Measurements from ENCODE around the gene CCNA1.
A peak's percentile ranks its signal among the peaks of the same experiment; 100 is the strongest.

The CCNA1 gene

GRCh38 chr13:36432106-36432544 lies at the start of gene CCNA1:
CCNA1 (plus strand) TSS chr13:36432495; CDS start chr13:36433057, 562 bp downstream.
- no peak for DNase-seq

DNA sequence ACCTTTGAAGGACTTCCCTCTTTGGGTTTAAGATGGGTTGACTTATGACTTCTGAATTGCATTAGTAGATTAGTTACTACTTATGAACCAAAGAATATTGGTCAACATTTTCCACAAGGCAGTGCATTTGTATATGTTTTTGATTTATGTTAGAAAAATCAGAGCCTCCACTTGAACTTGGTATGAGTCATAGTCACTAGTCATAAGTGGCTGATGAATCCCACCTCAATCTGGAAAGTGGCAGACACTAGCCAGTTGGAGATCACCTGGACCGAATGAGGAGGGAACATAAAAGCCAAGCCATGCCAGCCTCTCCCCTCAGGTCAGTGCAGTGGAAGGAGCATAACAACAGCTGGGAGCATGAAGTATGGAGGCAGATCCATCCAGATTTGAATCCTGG lies 46.8 kb upstream of the CCNA1 start:
- DNase-seq, result peak; percentile 12

GRCh38 chr13:36395280-36395679 lies 37.0 kb upstream of the CCNA1 start:
- DNase-seq, result peak; percentile 75

GRCh38 chr13:36405151-36405550 lies 27.1 kb upstream of the CCNA1 start:
- no peak for DNase-seq

DNA sequence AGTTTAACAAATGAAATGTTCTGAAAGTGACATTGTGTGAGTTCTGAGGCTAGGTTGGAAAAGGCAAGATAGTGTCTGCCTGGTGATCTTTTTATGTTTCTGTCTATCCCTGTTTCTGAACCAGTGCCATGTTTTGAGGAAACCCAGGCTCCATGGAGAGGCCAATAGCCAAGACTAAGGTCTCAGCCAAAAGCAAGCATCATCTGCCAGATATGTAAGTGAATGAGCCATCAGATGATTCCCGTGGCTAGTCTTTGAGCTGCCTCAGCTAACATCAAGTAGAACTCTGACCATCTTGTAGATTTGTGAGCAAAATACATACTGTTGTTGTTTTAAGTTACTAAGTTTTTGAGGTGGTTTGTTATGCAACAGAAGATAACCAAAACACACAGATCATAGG lies 19.6 kb upstream of the CCNA1 start:
- DNase-seq, result peak; percentile 13

DNA sequence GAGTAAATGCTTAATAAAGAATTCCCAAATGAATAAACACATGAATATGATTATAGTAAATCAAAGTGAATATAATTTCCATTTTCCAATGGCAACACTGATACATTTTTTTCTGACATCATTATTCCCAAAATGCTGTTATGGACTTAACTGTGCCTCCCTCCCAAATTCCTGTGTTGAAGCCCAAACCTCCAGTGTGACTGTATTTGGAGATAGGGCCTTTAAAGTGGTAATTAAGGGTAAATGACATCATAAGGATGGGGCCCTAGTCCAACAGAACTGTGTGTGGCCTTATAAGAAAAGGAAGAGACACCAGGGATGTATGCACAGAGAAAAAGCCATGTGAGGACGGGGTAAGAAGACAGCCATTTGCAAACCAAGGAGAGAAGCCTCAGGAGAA lies 19.1 kb upstream of the CCNA1 start:
- no peak for DNase-seq

DNA sequence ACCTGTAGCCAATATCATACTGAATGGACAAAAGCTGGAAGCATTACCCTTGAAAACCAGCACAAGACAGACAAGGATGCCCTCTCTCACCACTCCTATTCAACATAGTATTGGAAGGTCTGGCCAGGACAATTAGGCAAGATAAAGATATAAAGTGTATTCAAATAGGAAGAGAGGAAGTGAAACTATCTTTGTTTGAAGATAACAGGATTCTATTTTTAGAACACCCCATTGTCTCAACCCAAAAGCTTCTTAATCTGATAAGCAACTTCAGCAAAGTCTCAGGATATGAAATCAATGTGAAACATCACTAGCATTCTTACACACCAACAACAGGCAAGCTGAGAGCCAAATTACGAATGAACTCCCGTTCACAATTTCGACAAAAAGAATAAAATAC lies 17.8 kb upstream of the CCNA1 start:
- DNase-seq, result no peak

DNA sequence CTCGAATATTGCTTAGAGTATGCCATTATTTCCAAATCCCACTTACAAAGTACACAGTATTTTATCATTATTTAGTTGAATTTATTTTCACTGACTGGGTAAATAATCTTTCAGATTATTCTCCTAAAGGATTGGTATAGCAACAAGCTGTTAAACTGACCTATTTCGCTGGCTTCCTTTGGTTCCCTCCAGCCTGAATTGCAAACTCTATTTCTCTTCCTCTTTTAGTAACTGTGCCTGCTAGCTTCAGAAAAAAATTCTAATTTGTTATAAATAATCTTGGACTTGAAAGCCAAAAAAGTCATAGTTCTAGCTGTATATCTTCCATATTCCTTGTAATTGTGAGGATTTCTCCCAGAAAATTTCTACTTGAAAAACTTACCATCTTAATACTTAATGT lies 15.0 kb upstream of the CCNA1 start:
- no peak for DNase-seq

- DNase-seq, result peak; percentile 76
Measured at GRCh38 chr13:36418022-36418805, 14.1 kb upstream of the CCNA1 start.

DNA sequence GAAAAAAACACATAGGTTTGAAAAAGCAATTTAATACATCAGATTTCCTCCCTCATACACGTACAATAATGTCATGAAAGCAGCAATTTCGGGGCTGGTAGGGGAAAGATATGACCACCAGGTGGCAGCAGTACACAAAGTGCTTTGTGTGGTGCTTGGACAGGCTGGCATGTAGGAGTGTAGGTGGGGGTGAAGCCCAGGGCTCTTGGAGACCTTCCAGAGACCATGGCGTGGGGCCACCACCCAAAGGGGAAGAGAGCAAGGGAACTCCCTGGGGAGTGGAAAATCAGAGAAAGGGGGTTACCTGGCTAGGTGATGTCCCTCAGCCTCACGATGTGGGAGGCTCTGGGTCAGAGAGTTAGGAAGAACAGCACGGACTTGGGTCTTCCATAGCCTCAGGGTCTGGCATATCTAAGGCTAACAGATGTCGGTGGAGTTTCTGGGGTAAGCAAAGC lies 11.8 kb upstream of the CCNA1 start:
- peak; percentile 73 for DNase-seq

DNA sequence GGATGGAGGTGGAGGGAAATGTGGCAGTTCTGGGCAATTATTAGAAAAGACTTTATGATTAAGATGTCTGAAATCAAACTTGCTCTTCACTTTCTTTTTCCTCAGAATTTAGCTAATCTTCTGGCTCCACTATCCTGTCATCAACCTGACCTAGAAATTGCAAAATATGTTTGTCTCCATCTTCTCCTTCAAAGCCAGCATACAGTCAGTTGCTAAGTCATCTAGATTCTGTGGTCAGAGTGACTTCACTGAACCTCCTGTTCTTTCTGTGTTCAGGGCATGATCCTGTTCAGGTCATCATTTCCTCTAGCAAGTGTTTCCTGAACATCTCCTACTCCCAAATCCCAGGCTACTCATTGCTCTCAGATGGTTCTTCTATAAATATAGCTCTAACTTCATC lies 10.8 kb upstream of the CCNA1 start:
- DNase-seq, result peak; percentile 47

GRCh38 chr13:36428086-36428485 lies 4.2 kb upstream of the CCNA1 start:
- peak; percentile 13 for DNase-seq

DNA sequence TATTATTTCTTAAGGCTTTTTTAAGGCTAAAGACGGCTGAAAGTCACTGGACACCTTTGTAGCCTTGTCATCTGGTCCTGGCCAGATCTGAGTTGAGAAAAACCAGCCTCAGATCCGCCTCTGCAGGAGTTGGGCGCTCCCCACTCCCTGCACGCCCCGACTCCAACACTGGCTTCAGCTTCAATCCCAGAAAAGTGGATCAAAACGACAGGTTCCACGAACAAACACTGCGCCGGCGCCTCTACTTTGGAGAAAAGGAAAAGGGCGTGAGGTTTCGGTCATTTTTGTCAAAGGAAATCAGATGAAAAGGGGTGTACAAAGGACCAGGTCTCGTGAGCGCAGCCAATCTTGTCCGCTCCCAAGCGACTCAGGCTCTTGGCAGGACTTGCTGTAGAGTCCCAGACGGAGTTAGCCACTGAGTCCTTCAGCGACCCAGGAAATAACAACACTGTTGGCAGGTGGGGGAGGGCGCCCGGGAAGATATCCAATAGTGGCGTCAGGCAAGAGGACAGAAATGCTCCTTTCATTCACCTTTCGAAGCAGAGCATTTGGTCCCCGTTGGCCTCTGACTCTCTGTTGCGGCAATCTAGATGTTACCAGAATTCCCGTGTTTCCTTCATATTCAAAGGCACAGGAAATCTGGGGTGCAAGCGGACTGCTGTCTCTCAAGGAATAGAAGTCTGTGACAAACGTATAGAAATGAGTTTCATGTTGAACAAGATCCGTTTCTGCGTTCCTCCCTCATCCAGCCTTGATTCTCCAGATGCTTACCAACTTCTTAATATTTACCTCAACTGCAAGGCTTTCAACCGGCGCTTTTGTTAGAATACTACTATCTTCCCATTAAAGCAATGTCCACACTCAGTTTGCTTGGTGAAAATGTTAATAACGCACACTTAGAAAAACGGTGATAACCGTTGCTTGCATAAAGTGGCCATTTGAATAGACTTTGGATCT lies 1.8 kb upstream of the CCNA1 start:
- no peak for DNase-seq

- no peak for DNase-seq
Measured at GRCh38 chr13:36431204-36432105, 840 bp upstream of the CCNA1 start.

GRCh38 chr13:36436811-36437210 lies 4.5 kb downstream of the CCNA1 start:
- no peak for DNase-seq

DNA sequence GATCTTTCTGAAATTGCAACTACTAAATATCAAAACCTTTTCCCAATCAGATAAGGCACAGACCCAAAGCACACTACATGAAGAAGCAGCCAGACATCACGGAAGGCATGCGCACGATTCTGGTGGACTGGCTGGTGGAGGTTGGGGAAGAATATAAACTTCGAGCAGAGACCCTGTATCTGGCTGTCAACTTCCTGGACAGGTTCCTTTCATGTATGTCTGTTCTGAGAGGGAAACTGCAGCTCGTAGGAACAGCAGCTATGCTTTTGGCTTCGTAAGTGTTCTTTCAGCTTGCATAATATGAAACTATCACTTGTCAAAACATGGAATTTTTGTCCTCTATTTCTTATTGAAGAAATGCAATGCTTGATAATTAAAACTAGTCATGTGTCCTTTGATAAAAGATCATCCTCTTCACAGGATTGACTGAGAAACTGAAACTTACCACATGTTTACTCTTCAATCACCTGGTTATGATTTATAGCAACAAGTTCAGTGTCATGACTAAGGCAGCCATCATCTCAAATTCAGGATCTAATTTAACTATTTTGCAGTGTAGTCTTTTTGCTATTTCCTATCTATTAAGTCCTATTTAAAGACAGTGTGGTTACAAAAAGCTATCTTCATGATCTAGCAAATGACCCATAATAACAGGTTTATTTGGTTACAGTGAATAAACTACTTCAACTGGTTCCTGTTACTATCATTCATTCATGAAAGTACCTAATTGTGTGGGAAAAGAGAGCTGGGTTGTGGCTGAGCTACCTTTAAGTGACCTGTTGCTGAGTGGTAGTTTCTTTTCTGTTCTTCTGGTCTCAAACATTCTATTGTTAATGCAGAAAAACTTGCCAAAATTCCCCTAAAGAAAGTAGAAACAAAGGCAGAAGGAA lies 6.5 kb downstream of the CCNA1 start:
- DNase-seq, result no peak

DNA sequence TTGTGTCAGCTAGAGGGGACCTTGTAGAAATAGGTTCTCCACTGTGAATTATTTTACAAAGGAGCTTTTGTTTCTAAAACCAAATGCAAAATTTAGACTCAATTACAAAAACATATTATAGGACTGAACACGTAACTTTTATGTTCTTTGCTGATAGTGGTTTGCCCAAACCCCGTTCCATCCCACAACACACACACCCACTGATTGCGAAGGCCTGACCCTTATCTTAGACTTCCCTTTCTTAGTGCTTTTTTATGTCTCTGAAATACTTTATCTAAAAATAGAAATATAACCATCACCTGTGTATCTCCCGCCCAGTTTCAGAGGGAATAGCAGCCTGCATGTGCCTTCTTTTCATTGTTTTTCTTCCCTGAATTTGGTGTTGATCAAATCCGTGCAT lies 13.0 kb downstream of the CCNA1 start:
- no peak for DNase-seq

DNA sequence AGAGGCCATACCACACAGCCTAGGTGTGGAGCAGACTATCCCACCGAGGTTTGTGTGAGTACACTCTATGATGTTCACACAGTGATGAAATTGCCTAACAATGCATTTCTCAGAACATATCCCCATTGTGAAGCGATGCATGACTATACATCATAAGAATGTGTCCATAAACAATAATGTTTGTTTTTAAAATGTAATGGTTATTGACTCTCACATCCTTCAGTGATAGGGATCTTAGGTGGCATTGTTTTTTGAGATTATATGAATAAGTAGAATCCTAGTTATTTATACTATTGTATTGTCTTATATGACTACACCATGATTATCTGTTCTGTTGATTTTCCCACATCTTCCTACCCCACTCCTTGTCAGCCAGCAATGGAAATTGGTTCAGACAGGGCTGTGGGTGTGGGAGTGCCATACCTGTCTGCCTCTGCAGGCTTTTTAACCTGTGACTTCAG lies 13.6 kb downstream of the CCNA1 start:
- no peak for DNase-seq

GRCh38 chr13:36447501-36447900 lies 15.2 kb downstream of the CCNA1 start:
- no peak for DNase-seq

GRCh38 chr13:36450534-36450933 lies 18.2 kb downstream of the CCNA1 start:
- DNase-seq, result no peak

GRCh38 chr13:36453516-36453915 lies 21.2 kb downstream of the CCNA1 start:
- peak; percentile 43 for DNase-seq

- DNase-seq, result no peak
Measured at GRCh38 chr13:36454121-36454520, 21.8 kb downstream of the CCNA1 start.
